HG03460 (cell line): Measurements from ENCODE around the gene ZSCAN21.

ENCODE experiments used
- ATAC-seq: cut with Tn5 transposase; IDR thresholded peaks from one replicate; pipeline ENCODE4 v1.9.1; 2021; ENCODE audit not compliant: unreplicated experiment

ZSCAN21 gene

GRCh38 chr7:100074841-100075240 lies 25.3 kb downstream of the ZSCAN21 start:
- ATAC-seq = no peak

- ATAC-seq = no peak
Measured at GRCh38 chr7:100075418-100075817, 25.8 kb downstream of the ZSCAN21 start.

- ATAC-seq = no peak
Measured at GRCh38 chr7:100077205-100077604, 27.6 kb downstream of the ZSCAN21 start.

- ATAC-seq = no peak
Measured at GRCh38 chr7:100079024-100079560, 29.5 kb downstream of the ZSCAN21 start.

GRCh38 chr7:100080907-100081534 lies 31.4 kb downstream of the ZSCAN21 start:
- no peak for ATAC-seq

- peak; percentile 88 for ATAC-seq
Measured at GRCh38 chr7:100081535-100082102, 32.0 kb downstream of the ZSCAN21 start, which contains the start of gene ZNF3. Gene ZNF3 (minus strand): TSS chr7:100081723. CDS start chr7:100077357, 4,366 bp downstream.

GRCh38 chr7:100082978-100083377 lies 33.4 kb downstream of the ZSCAN21 start:
- ATAC-seq = no peak

- no peak for ATAC-seq
Measured at GRCh38 chr7:100085515-100085914, 35.9 kb downstream of the ZSCAN21 start.

- ATAC-seq = no peak
Measured at GRCh38 chr7:100087055-100087750, 37.6 kb downstream of the ZSCAN21 start.

- ATAC-seq = no peak
Measured at GRCh38 chr7:100088095-100088620, 38.6 kb downstream of the ZSCAN21 start.

GRCh38 chr7:100088621-100089457 lies 39.3 kb downstream of the ZSCAN21 start, which contains the start of gene COPS6:
Gene COPS6 (plus strand): TSS chr7:100088969. CDS start chr7:100088991, 22 bp downstream.
- no peak for ATAC-seq

- ATAC-seq = no peak
Measured at GRCh38 chr7:100089458-100090196, 40.1 kb downstream of the ZSCAN21 start.

GRCh38 chr7:100090527-100091410 lies 41.2 kb downstream of the ZSCAN21 start:
- no peak for ATAC-seq

GRCh38 chr7:100091411-100092181 lies 42.0 kb downstream of the ZSCAN21 start:
- no peak for ATAC-seq

GRCh38 chr7:100093054-100093453 lies 43.5 kb downstream of the ZSCAN21 start:
- no peak for ATAC-seq

- ATAC-seq = no peak
Measured at GRCh38 chr7:100093498-100093897, 43.9 kb downstream of the ZSCAN21 start.

- no peak for ATAC-seq
Measured at GRCh38 chr7:100093925-100094486, 44.4 kb downstream of the ZSCAN21 start.

GRCh38 chr7:100095289-100095688 lies 45.7 kb downstream of the ZSCAN21 start:
- no peak for ATAC-seq
